Measurements from ENCODE around the gene E2F2. TPM values are rescaled to one million over a fixed set of nuclear protein-coding genes. Genes with fewer than 3 reads are reported as not detected.

The E2F2 gene
- total RNA-seq, 2 donors from 2014 or later: 8.2 to 32.9 TPM

DNA sequence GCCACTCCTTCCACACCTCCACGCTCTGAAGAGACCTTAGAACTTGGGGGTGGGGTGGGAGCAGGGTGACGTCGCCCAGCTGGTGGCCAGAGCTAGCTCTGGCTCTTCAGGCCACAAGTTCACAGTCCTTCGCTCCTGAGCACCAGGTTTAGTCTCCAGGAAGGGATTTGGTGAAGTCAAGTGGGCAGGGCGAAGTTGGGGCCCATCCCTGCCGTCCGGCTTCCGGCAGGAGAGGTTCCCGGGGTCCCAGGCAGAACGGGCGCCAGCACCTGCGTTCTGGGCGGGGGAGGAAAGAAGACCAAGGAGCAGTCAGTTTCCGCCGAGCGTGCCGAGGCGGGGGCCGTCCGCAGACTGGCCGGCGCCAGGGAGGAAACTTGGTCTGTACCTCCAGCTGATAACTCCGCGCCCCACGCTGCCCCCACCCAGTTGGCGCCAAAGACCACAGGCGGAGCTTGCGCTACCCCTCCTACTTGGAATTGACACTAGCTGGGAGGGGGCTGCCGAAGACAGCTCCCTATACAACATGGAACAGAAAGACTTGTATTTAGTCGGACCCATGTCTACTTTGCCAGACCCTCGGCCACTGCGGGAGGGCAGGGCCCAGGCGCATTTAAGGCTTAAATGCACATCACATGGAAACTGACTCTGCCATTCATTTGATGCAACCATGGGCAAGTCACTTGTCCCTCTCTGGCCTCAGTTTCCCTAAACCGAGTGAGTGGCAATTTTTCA lies 27.3 kb upstream of the E2F2 start:
- H3K4me3 ChIP-seq: peak overlapping the region; percentile 76
- peaks cover 29% of the 10 kb centered on the region for H3K4me1 ChIP-seq
- intact Hi-C loops (cut with DNase I): no loop called here

DNA sequence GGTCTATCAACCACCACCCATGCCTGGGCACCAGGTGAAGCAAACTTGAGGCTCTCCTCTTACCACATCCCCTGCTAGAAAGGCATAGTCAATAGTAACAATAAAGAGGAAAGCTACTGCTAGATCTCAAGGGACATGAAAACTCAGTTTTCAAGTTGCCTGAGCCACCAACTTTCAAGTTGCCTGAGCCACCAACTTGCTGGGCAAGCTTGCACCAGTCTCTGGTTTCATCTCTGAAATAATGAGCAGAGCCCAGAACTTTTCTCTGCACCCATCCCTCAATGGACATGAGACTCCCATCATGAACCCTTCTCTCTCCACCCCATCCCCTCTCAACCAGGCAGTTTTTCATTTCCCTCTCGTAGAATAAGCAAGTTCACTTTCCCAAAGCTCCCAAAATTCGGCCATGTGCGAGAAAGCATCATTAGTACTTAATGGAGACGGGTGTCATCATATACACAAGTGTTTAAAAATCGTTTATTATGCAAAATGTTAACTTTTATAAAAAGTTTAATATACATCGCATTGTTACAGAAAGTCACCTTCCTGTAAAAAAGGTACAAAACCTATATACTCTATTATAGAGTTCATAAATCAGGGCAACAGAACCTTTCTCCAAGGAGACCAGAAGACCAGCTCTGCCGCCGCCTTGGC lies 26.6 kb upstream of the E2F2 start:
- H3K9ac ChIP-seq (ENCODE audit: low read depth in 2 of 2, low read length in 2 of 2): peak overlapping the region; percentile 93 to 100
- DNase-seq: peak; percentile 22
- no peaks in the 10 kb centered on the region for H3K9me3 ChIP-seq
- H3K27me3 ChIP-seq: no peaks in the 10 kb centered on the region
- H3K27ac ChIP-seq: peak overlapping the region; percentile 91
- TF ChIP-seq, protein P1, sequence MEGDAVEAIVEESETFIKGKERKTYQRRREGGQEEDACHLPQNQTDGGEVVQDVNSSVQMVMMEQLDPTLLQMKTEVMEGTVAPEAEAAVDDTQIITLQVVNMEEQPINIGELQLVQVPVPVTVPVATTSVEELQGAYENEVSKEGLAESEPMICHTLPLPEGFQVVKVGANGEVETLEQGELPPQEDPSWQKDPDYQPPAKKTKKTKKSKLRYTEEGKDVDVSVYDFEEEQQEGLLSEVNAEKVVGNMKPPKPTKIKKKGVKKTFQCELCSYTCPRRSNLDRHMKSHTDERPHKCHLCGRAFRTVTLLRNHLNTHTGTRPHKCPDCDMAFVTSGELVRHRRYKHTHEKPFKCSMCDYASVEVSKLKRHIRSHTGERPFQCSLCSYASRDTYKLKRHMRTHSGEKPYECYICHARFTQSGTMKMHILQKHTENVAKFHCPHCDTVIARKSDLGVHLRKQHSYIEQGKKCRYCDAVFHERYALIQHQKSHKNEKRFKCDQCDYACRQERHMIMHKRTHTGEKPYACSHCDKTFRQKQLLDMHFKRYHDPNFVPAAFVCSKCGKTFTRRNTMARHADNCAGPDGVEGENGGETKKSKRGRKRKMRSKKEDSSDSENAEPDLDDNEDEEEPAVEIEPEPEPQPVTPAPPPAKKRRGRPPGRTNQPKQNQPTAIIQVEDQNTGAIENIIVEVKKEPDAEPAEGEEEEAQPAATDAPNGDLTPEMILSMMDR (IDR thresholded peaks at IDR 0.05): no peak
- intact Hi-C loops (cut with DNase I): no loop called here
- peaks cover 25% of the 10 kb centered on the region for H3K4me1 ChIP-seq
- H3K4me3 ChIP-seq: peak overlapping the region; percentile 76
- H3K36me3 ChIP-seq: no peaks in the 10 kb centered on the region

More for the DNA sequence above, 27.3 kb upstream of the E2F2 start:
- TF ChIP-seq, protein P1 (IDR thresholded peaks at IDR 0.05): no peak
- H3K27ac ChIP-seq: peak overlapping the region; percentile 91
- no peaks in the 10 kb centered on the region for H3K36me3 ChIP-seq
- H3K27me3 ChIP-seq: no peaks in the 10 kb centered on the region
- H3K9me3 ChIP-seq: no peaks in the 10 kb centered on the region
- H3K9ac ChIP-seq (ENCODE audit: low read depth in 2 of 2, low read length in 2 of 2): peak overlapping the region; percentile 93 to 100
- DNase-seq: peak; percentile 86

DNA sequence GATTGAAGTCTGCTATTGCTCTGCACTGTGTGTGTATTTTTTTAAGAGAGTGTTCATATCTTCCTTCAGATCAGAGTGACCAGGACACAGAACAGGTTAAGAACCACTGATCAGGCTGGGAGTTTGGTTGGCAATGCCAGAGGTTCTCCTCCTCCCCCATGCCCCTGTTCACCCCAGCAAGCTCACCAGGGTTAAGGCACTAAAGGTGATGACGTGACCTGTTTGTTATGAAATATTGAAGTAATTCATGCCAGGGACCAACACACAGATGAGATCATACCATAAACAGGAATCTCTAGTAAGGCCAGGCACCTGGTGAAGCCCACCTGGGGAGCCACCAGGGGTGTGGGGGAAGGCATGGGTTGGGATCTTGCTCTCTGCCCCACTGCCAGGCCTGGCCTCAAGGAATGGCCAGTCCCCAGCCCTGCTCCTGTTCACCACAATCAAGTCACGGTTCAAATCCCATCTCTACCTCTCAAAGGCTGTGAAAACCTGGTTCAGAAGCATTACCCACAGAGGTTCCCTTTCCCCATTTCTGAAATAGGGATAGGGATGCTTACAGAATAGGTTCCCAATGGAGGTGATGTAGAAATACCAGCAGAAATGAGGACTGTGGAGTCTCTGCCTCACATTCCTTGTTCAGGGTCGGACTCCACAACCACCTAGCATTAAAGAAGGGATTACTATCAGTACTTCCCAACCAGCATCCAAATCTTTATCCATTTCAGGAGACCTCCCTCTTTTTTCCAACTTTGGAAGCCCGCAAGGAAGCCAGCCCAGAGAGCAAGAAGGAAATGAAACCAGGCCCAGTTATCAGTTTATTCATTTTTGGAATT lies 25.8 kb upstream of the E2F2 start:
- H3K9me3 ChIP-seq: no peaks in the 10 kb centered on the region
- H3K36me3 ChIP-seq: no peaks in the 10 kb centered on the region
- DNase-seq: no peak
- TF ChIP-seq, protein P1 (IDR thresholded peaks at IDR 0.05): no peak
- no peaks in the 10 kb centered on the region for H3K27me3 ChIP-seq
- peak overlapping the region; percentile 93 to 100 for H3K9ac ChIP-seq (ENCODE audit: low read depth in 2 of 2, low read length in 2 of 2)
- intact Hi-C loops (cut with DNase I): no loop called here
- peak overlapping the region; percentile 76 for H3K4me3 ChIP-seq
- H3K27ac ChIP-seq: peak overlapping the region; percentile 91
- peaks cover 20% of the 10 kb centered on the region for H3K4me1 ChIP-seq

DNA sequence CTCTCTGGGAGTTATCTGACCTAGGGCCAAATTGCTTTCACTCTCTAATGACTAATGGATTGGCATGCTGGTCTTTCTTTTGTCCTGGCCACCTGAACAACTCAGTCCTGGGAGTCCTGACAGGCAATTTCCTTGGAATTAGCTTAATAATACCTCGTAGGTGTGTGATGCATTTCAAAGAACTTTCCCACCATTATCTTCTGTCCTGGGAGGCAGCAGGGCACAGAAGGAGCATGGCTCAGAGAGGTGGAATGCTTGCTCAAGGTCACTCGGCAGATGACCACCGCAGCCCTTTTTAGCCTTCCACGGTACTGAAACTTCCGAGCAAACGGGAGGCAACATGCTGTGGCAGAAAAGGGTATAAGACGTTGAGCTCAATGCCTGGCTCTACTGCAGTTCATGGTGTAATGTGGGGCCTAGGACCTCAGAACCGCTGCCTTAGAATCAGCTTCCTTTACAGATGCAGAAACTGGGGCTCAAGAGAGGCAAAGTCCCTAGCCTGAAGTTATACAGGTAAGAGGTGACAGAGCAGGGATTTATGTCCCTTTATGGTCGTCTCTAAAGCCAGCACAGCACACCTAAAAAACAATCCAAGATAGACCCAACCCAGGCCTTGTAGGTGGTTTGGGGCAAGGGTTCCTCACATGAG lies 25.1 kb upstream of the E2F2 start:
- Histone ChIP-seq H3K9me3 (no peaks in the 10 kb centered on the region), H3K27ac (peak overlapping the region; percentile 91), H3K4me1 (peaks cover 16% of the 10 kb centered on the region), H3K9ac (ENCODE audit: low read depth in 2 of 2, low read length in 2 of 2) (peak overlapping the region; percentile 56 to 100), H3K27me3 (no peaks in the 10 kb centered on the region), H3K4me3 (no peak overlapping the region), H3K36me3 (no peaks in the 10 kb centered on the region)
- DNase-seq: peak; percentile 28
- TF ChIP-seq, protein P1 (IDR thresholded peaks at IDR 0.05): no peak
- intact Hi-C loops (cut with DNase I): no loop called here

Data from colonic mucosa (tissue), 4 donors.